Measurements from ENCODE around the gene KRTAP17-1. TPM values are rescaled to one million over a fixed set of nuclear protein-coding genes. Genes with fewer than 3 reads are reported as not detected.

Gene KRTAP17-1
- total RNA-seq, 1 experiment from 2014 or later: not detected

GRCh38 chr17:41338961-41339485, 23.5 kb upstream of the KRTAP17-1 start:
- Histone ChIP-seq H3K4me1 (ENCODE audit: insufficient read depth, low read length) (no peaks in the 10 kb centered on the region), H2BK120ac (ENCODE audit: low read depth, low read length, poor library complexity, severe bottlenecking) (no peak overlapping the region), H3K56ac (ENCODE audit: insufficient read length, low read depth, low read length) (no peak overlapping the region), H3K9ac (ENCODE audit: extremely low read depth, insufficient read length, low read length) (no peak overlapping the region), H4K5ac (ENCODE audit: insufficient read length, low read depth, low read length) (no peak overlapping the region), H3K4me2 (ENCODE audit: insufficient read depth, insufficient read length, low read length) (no peak overlapping the region), H4K8ac (replicated peaks; ENCODE audit: insufficient read length, low read depth, low read length) (no peak overlapping the region), H3K23me2 (ENCODE audit: insufficient read length, low read depth, low read length, poor library complexity, severe bottlenecking) (no peaks in the 10 kb centered on the region), H4K91ac (ENCODE audit: insufficient read length, low read depth, low read length) (no peak overlapping the region), H2BK20ac (ENCODE audit: low read depth, low read length, poor library complexity, severe bottlenecking) (no peak overlapping the region), H2BK5ac (ENCODE audit: insufficient read length, low read length) (no peak overlapping the region), H3K79me1 (ENCODE audit: insufficient read depth, low read depth, low read length, poor library complexity, severe bottlenecking) (no peaks in the 10 kb centered on the region), H3K14ac (ENCODE audit: insufficient read depth, low read length) (no peak overlapping the region), H3K79me2 (ENCODE audit: insufficient read depth, low read length) (no peaks in the 10 kb centered on the region), H3K18ac (ENCODE audit: insufficient read length, low read depth, low read length) (no peak overlapping the region), H3K4ac (ENCODE audit: low read depth, low read length) (no peak overlapping the region), H2BK12ac (ENCODE audit: insufficient read length, low read depth, low read length) (no peak overlapping the region), H3K27me3 (ENCODE audit: insufficient read depth, low read length) (no peaks in the 10 kb centered on the region), H3K27ac (ENCODE audit: insufficient read length, low read depth, low read length) (no peak overlapping the region), H4K20me1 (ENCODE audit: control insufficient read depth, insufficient read depth, insufficient read length) (no peaks in the 10 kb centered on the region), H2AFZ (ENCODE audit: low read length) (no peak overlapping the region), H2AK5ac (ENCODE audit: insufficient read length, low read length) (no peak overlapping the region), H3T11ph (ENCODE audit: low read length) (no peak overlapping the region), H2BK15ac (ENCODE audit: low read depth, low read length) (no peak overlapping the region), H3K9me3 (ENCODE audit: control insufficient read depth, low read depth, low read length) (no peaks in the 10 kb centered on the region), H3K23ac (ENCODE audit: insufficient read length, low read depth, low read length) (no peak overlapping the region)
- no CpG with 5 or more reads among the region's 5 CpGs for WGBS (ENCODE audit: extremely low coverage, insufficient read length, low lambda C conversion rate)
- Mint-ChIP-seq H3K27me3 (ENCODE audit: low read depth) (peaks cover 17% of the 10 kb centered on the region), H3K4me3 (no peak overlapping the region), H3K4me1 (peaks cover 0 to 7% of the 10 kb centered on the region in 2 experiments; a peak in 3 of 4 replicates), H3K27ac (no peak overlapping the region), H3K36me3 (ENCODE audit: insufficient read depth in 1 of 3, low read depth in 3 of 3) (peaks cover 2 to 19% (median 3%) of the 10 kb centered on the region in 3 experiments), H3K9me3 (peaks cover 13 to 20% of the 10 kb centered on the region in 2 experiments)
- DNase-seq: no peak
- TF ChIP-seq, protein P1, sequence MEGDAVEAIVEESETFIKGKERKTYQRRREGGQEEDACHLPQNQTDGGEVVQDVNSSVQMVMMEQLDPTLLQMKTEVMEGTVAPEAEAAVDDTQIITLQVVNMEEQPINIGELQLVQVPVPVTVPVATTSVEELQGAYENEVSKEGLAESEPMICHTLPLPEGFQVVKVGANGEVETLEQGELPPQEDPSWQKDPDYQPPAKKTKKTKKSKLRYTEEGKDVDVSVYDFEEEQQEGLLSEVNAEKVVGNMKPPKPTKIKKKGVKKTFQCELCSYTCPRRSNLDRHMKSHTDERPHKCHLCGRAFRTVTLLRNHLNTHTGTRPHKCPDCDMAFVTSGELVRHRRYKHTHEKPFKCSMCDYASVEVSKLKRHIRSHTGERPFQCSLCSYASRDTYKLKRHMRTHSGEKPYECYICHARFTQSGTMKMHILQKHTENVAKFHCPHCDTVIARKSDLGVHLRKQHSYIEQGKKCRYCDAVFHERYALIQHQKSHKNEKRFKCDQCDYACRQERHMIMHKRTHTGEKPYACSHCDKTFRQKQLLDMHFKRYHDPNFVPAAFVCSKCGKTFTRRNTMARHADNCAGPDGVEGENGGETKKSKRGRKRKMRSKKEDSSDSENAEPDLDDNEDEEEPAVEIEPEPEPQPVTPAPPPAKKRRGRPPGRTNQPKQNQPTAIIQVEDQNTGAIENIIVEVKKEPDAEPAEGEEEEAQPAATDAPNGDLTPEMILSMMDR (conservative IDR thresholded peaks at IDR 0.05): no peak

Data from H9 (cell line).